ENCODE results near the gene LRP8. TPM values are rescaled to one million over a fixed set of nuclear protein-coding genes. Genes with fewer than 3 reads are reported as not detected.
A peak's percentile ranks its signal among the peaks of the same experiment; 100 is the strongest.

LRP8 gene
- total and polyA plus RNA-seq, 5 donors from 2014 or later: 1.0 to 23.7 (median 2.5) TPM

DNA sequence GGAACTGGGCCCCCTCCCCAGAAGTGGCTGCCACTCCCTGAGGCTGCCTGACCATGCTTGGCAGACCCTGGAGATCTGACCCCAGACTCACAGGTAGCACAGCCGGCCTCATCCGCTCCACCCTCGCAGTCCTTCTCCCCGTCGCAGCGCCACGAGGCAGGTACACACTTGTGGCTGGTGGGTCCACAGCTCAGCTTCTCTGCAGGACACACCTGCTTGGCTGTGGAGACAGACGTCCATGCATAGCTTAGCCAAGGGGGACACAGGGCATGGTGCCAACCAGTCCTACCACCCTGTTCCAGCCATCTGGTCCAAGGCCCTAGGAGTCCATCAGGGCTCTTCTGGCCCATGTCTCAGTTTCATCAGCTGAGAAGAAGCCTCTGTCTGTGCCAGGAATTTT is 47.4 kb downstream of the LRP8 start:
- Mint-ChIP-seq H3K4me1 (peaks cover 0 to 6% (median 5%) of the 10 kb centered on the region in 4 donors), H3K36me3 (peaks cover 5% of the 10 kb centered on the region), H3K9me3 (no peaks in the 10 kb centered on the region), H3K27me3 (no peaks in the 10 kb centered on the region), H3K27ac (no peak overlapping the region), H3K4me3 (no peak overlapping the region)
- Histone ChIP-seq H3K4me1 (ENCODE audit: control insufficient read depth, insufficient read depth, low read length, poor library complexity, severe bottlenecking) (no peaks in the 10 kb centered on the region), H3K9me3 (ENCODE audit: control insufficient read depth in 2 of 2, low read length in 2 of 2) (no peaks in the 10 kb centered on the region), H3K27me3 (ENCODE audit: control insufficient read depth, insufficient read depth, low read length) (no peaks in the 10 kb centered on the region), H3K4me3 (ENCODE audit: low read depth, low read length) (no peak overlapping the region), H3K27ac (ENCODE audit: insufficient read depth, low read length, poor library complexity, severe bottlenecking) (no peak overlapping the region), H3K36me3 (ENCODE audit: control insufficient read depth, insufficient read depth, low read length) (peaks cover 4% of the 10 kb centered on the region)
- ATAC-seq (ENCODE audit: low read depth in 2 of 2): no peak
- no peak for DNase-seq

DNA sequence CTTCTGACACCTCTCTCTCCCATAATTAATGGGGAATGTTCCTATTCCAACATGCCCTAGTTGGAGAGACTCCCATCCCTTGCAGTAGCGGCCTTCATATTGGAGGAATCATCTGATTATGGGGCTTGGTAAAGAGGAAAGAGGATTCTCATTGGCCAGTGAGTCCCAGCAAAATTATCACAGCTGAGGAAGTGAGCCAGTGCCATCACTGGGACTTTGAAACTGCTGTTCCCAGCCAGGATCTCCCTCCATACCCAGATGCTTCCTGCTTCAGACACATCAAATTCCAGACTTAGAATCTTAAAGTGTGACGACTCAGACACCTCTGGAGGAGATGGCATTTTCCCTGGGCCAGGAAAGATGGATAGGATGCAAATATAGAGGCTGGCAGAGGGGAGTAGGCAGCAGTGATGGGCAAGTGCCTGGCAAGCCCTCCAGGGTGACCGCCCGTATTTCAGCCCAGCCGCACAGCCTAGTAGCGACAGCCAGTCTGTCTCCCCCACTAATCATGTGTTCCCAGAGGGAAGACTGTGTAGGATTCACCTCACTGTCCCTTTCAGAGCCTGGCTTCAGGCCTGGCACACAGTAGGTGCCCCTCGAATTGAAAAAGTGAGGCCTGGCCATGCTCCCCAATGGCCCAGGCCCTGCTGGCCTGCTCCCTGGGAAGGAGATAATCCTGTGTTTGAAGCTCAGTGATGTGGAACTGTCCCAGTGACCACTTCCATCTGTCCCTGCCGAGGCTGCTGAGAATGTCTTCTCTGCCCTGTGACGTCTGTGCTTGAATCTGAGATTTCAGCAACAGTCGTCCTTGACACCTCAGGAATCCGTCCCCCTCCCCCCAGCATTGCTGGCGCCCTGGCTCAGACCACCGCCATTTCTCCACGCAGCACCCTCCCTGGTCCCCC is 48.3 kb downstream of the LRP8 start:
- Mint-ChIP-seq H3K4me1 (peaks cover 0 to 6% (median 5%) of the 10 kb centered on the region in 4 donors), H3K36me3 (peaks cover 6% of the 10 kb centered on the region), H3K9me3 (no peaks in the 10 kb centered on the region), H3K27ac (no peak overlapping the region), H3K4me3 (no peak overlapping the region), H3K27me3 (no peaks in the 10 kb centered on the region)
- Histone ChIP-seq H3K4me1 (ENCODE audit: control insufficient read depth, insufficient read depth, low read length, poor library complexity, severe bottlenecking) (no peaks in the 10 kb centered on the region), H3K27me3 (ENCODE audit: control insufficient read depth, insufficient read depth, low read length) (no peaks in the 10 kb centered on the region), H3K36me3 (ENCODE audit: control insufficient read depth, insufficient read depth, low read length) (no peaks in the 10 kb centered on the region), H3K4me3 (ENCODE audit: low read depth, low read length) (no peak overlapping the region), H3K9me3 (ENCODE audit: control insufficient read depth in 2 of 2, low read length in 2 of 2) (no peaks in the 10 kb centered on the region), H3K27ac (ENCODE audit: insufficient read depth, low read length, poor library complexity, severe bottlenecking) (no peak overlapping the region)
- DNase-seq (no peak), ATAC-seq (ENCODE audit: low read depth in 2 of 2) (no peak)

- Histone ChIP-seq H3K36me3 (ENCODE audit: control insufficient read depth, insufficient read depth, low read length) (no peaks in the 10 kb centered on the region), H3K4me1 (ENCODE audit: control insufficient read depth, insufficient read depth, low read length, poor library complexity, severe bottlenecking) (no peaks in the 10 kb centered on the region), H3K9me3 (ENCODE audit: control insufficient read depth in 2 of 2, low read length in 2 of 2) (no peaks in the 10 kb centered on the region), H3K4me3 (ENCODE audit: low read depth, low read length) (no peak overlapping the region), H3K27ac (ENCODE audit: insufficient read depth, low read length, poor library complexity, severe bottlenecking) (no peak overlapping the region), H3K27me3 (ENCODE audit: control insufficient read depth, insufficient read depth, low read length) (no peaks in the 10 kb centered on the region)
- peak overlapping the region in 1 of 3 donors; percentile 21 for H3K27ac Mint-ChIP-seq
- ATAC-seq (ENCODE audit: low read depth in 2 of 2) (peak; percentile 59 to 66), DNase-seq (peak; percentile 43 to 74 (median 57))
- peaks cover 0 to 6% (median 5%) of the 10 kb centered on the region in 4 donors for H3K4me1 Mint-ChIP-seq
- no peaks in the 10 kb centered on the region for H3K27me3 Mint-ChIP-seq
- no peaks in the 10 kb centered on the region for H3K9me3 Mint-ChIP-seq
- peaks cover 11% of the 10 kb centered on the region for H3K36me3 Mint-ChIP-seq
- H3K4me3 Mint-ChIP-seq: no peak overlapping the region
Observed at GRCh38 chr1:53278298-53278725, 49.6 kb downstream of the LRP8 start.

- ATAC-seq (ENCODE audit: low read depth in 2 of 2) (no peak), DNase-seq (no peak)
- H3K4me1 Mint-ChIP-seq: peaks cover 0 to 6% (median 5%) of the 10 kb centered on the region in 4 donors
- no peaks in the 10 kb centered on the region for H3K36me3 ChIP-seq (ENCODE audit: control insufficient read depth, insufficient read depth, low read length)
- H3K4me3 Mint-ChIP-seq: no peak overlapping the region
- H3K27me3 Mint-ChIP-seq: no peaks in the 10 kb centered on the region
- H3K27ac ChIP-seq (ENCODE audit: insufficient read depth, low read length, poor library complexity, severe bottlenecking): no peak overlapping the region
- H3K36me3 Mint-ChIP-seq: peaks cover 11% of the 10 kb centered on the region
- no peaks in the 10 kb centered on the region for H3K27me3 ChIP-seq (ENCODE audit: control insufficient read depth, insufficient read depth, low read length)
- H3K4me3 ChIP-seq (ENCODE audit: low read depth, low read length): no peak overlapping the region
- no peaks in the 10 kb centered on the region for H3K9me3 ChIP-seq (ENCODE audit: control insufficient read depth in 2 of 2, low read length in 2 of 2)
- H3K4me1 ChIP-seq (ENCODE audit: control insufficient read depth, insufficient read depth, low read length, poor library complexity, severe bottlenecking): no peaks in the 10 kb centered on the region
- H3K9me3 Mint-ChIP-seq: no peaks in the 10 kb centered on the region
- no peak overlapping the region for H3K27ac Mint-ChIP-seq
Observed at GRCh38 chr1:53277326-53277725, 50.5 kb downstream of the LRP8 start.

DNA sequence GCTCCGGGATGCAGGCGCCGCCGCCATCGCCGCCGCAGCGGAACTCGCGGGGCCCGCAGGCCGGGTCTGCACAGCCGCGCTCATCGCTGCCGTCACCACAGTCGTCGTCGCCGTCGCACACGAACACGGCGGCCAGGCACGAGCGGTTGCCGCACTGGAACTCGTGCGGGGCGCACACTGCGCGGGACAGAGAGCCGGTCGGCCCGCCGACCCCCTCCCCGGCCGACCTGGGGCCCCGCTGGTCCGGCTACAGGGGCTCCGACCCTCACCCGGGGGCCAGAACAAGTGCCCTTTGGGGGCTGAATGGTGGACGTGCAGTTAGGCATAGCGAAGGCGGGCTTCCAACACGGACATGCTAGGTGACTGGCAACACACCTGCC is 51.0 kb downstream of the LRP8 start:
- ATAC-seq (ENCODE audit: low read depth in 2 of 2) (no peak), DNase-seq (no peak)
- Histone ChIP-seq H3K9me3 (ENCODE audit: control insufficient read depth in 2 of 2, low read length in 2 of 2) (no peaks in the 10 kb centered on the region), H3K27ac (ENCODE audit: insufficient read depth, low read length, poor library complexity, severe bottlenecking) (no peak overlapping the region), H3K27me3 (ENCODE audit: control insufficient read depth, insufficient read depth, low read length) (no peaks in the 10 kb centered on the region), H3K4me1 (ENCODE audit: control insufficient read depth, insufficient read depth, low read length, poor library complexity, severe bottlenecking) (no peaks in the 10 kb centered on the region), H3K36me3 (ENCODE audit: control insufficient read depth, insufficient read depth, low read length) (no peaks in the 10 kb centered on the region), H3K4me3 (ENCODE audit: low read depth, low read length) (no peak overlapping the region)
- Mint-ChIP-seq H3K9me3 (no peaks in the 10 kb centered on the region), H3K4me1 (peaks cover 0 to 6% (median 4%) of the 10 kb centered on the region in 4 donors), H3K36me3 (peaks cover 11% of the 10 kb centered on the region), H3K27ac (no peak overlapping the region), H3K4me3 (no peak overlapping the region), H3K27me3 (no peaks in the 10 kb centered on the region)

DNA sequence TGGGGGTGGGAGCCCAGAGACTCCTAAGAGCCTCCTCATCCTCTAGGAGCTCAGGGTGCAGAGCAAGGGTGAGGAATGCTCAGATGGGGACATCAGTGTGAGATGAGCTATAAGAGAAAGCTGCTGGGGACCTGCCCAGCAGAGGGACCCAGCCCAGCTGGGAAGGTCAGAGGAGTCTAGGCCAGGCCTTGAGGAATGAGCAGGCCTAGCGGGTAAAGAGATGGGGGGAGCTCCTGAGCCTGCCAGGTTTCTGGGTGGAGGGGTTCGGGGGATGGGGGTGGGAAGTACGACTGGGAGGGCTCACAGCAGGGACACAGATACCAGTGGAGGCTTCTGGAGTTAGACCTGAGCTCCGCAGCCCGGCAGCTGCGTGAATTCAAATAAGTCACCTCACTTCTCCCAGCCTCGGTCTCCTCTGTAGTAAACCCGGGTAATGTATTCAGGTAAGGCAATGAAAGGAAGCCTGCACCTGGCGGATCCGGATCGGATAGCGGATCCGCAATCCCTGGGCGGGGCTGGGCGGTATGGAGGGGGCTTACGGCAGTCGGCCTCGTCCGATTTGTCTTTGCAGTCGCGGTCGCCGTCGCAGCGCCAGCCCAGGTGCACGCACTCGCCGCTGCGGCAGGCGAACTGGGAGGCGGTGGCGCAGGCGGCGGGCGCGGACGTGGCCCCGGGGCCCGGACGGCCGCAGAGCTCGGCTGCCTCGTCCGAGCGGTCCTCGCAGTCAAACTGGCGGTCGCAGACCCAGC is 51.5 kb downstream of the LRP8 start:
- H3K4me3 ChIP-seq (ENCODE audit: low read depth, low read length): no peak overlapping the region
- Mint-ChIP-seq H3K27ac (no peak overlapping the region), H3K9me3 (no peaks in the 10 kb centered on the region), H3K4me1 (peaks cover 0 to 6% (median 3%) of the 10 kb centered on the region in 4 donors), H3K4me3 (no peak overlapping the region), H3K27me3 (no peaks in the 10 kb centered on the region), H3K36me3 (peaks cover 11% of the 10 kb centered on the region)
- no peaks in the 10 kb centered on the region for H3K27me3 ChIP-seq (ENCODE audit: control insufficient read depth, insufficient read depth, low read length)
- DNase-seq (no peak), ATAC-seq (ENCODE audit: low read depth in 2 of 2) (no peak)
- H3K27ac ChIP-seq (ENCODE audit: insufficient read depth, low read length, poor library complexity, severe bottlenecking): no peak overlapping the region
- no peaks in the 10 kb centered on the region for H3K9me3 ChIP-seq (ENCODE audit: control insufficient read depth in 2 of 2, low read length in 2 of 2)
- H3K36me3 ChIP-seq (ENCODE audit: control insufficient read depth, insufficient read depth, low read length): no peaks in the 10 kb centered on the region
- H3K4me1 ChIP-seq (ENCODE audit: control insufficient read depth, insufficient read depth, low read length, poor library complexity, severe bottlenecking): no peaks in the 10 kb centered on the region

DNA sequence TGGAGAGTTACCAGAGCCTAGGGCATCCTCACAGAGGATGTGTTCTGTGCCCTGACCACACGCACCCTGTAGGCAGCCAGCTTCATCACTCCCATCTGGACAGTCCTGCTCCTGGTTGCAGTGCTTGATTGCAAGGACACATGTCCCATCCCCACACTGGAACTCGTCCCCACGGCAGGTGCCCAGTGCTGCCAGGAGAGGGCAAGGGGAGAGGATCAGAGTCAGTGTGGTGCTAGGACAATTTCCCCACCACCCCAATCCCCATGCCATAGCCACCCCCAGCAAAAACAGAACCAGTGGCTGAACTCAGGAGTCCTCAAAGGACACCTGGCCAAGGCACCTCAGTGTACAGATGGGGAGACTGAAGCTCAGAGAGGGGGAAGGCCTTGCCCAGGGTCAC is 52.3 kb downstream of the LRP8 start:
- Histone ChIP-seq H3K27me3 (ENCODE audit: control insufficient read depth, insufficient read depth, low read length) (no peaks in the 10 kb centered on the region), H3K9me3 (ENCODE audit: control insufficient read depth in 2 of 2, low read length in 2 of 2) (no peaks in the 10 kb centered on the region), H3K4me3 (ENCODE audit: low read depth, low read length) (no peak overlapping the region), H3K27ac (ENCODE audit: insufficient read depth, low read length, poor library complexity, severe bottlenecking) (no peak overlapping the region), H3K4me1 (ENCODE audit: control insufficient read depth, insufficient read depth, low read length, poor library complexity, severe bottlenecking) (no peaks in the 10 kb centered on the region), H3K36me3 (ENCODE audit: control insufficient read depth, insufficient read depth, low read length) (no peaks in the 10 kb centered on the region)
- no peak for ATAC-seq (ENCODE audit: low read depth in 2 of 2)
- H3K27me3 Mint-ChIP-seq: no peaks in the 10 kb centered on the region
- no peaks in the 10 kb centered on the region for H3K9me3 Mint-ChIP-seq
- peak overlapping the region in 1 of 3 donors; percentile 71 for H3K27ac Mint-ChIP-seq
- peaks cover 0 to 6% (median 5%) of the 10 kb centered on the region in 4 donors for H3K4me1 Mint-ChIP-seq
- peaks cover 11% of the 10 kb centered on the region for H3K36me3 Mint-ChIP-seq
- DNase-seq: no peak
- no peak overlapping the region for H3K4me3 Mint-ChIP-seq

Measured in CD4-positive, CD25-positive, alpha-beta regulatory T cell (primary cell).